Activated naive CD8-positive, alpha-beta T cell (primary cell): ENCODE measurements around the gene DPM1.

Experiments used
- H3K27ac Mint-ChIP-seq: one replicate; pipeline ENCODE4 v1.8.0; 2021; ENCODE audit warnings: mixed read lengths
- H3K27me3 Mint-ChIP-seq: one replicate; pipeline ENCODE4 v1.8.0; 2021; ENCODE audit warnings: mixed read lengths
- H3K36me3 Mint-ChIP-seq: one replicate; pipeline ENCODE4 v1.8.0; 2021; ENCODE audit warnings: mixed read lengths
- H3K4me1 Mint-ChIP-seq: one replicate; pipeline ENCODE4 v1.8.0; 2021; ENCODE audit warnings: low read depth, mixed read lengths
- H3K4me3 Mint-ChIP-seq: one replicate; pipeline ENCODE4 v1.8.0; 2021; ENCODE audit warnings: mild to moderate bottlenecking, mixed read lengths
- H3K9me3 Mint-ChIP-seq: one replicate; pipeline ENCODE4 v1.8.0; 2021; ENCODE audit warnings: low read depth, mixed read lengths

DPM1 gene

GRCh38 chr20:50958615-50959542, 547 bp upstream of the DPM1 start, which contains the start of gene MOCS3:
MOCS3 (plus strand) TSS chr20:50958818; CDS start chr20:50958843, 25 bp downstream.
- H3K9me3 Mint-ChIP-seq: no peaks in the 10 kb centered on the region
- H3K27me3 Mint-ChIP-seq: no peaks in the 10 kb centered on the region
- H3K36me3 Mint-ChIP-seq: peaks cover 12% of the 10 kb centered on the region
- peaks cover 73% of the 10 kb centered on the region for H3K4me1 Mint-ChIP-seq
- H3K4me3 Mint-ChIP-seq: peak within 1 kb of the TSS; percentile 99
- H3K27ac Mint-ChIP-seq: peak within 1 kb of the TSS; percentile 100

GRCh38 chr20:50957276-50957675, 1.1 kb downstream of the DPM1 start:
- H3K9me3 Mint-ChIP-seq: no peaks in the 10 kb centered on the region
- peaks cover 74% of the 10 kb centered on the region for H3K4me1 Mint-ChIP-seq
- peaks cover 11% of the 10 kb centered on the region for H3K36me3 Mint-ChIP-seq
- no peaks in the 10 kb centered on the region for H3K27me3 Mint-ChIP-seq
- H3K4me3 Mint-ChIP-seq: peak overlapping the region; percentile 99
- peak overlapping the region; percentile 100 for H3K27ac Mint-ChIP-seq

GRCh38 chr20:50953821-50954220, 4.5 kb downstream of the DPM1 start:
- H3K9me3 Mint-ChIP-seq: no peaks in the 10 kb centered on the region
- H3K27me3 Mint-ChIP-seq: no peaks in the 10 kb centered on the region
- H3K36me3 Mint-ChIP-seq: peaks cover 6% of the 10 kb centered on the region
- H3K27ac Mint-ChIP-seq: no peak overlapping the region
- no peak overlapping the region for H3K4me3 Mint-ChIP-seq
- H3K4me1 Mint-ChIP-seq: peaks cover 48% of the 10 kb centered on the region

GRCh38 chr20:50953196-50953595, 5.1 kb downstream of the DPM1 start:
- no peak overlapping the region for H3K27ac Mint-ChIP-seq
- peaks cover 41% of the 10 kb centered on the region for H3K4me1 Mint-ChIP-seq
- no peak overlapping the region for H3K4me3 Mint-ChIP-seq
- H3K9me3 Mint-ChIP-seq: no peaks in the 10 kb centered on the region
- H3K36me3 Mint-ChIP-seq: peaks cover 6% of the 10 kb centered on the region
- no peaks in the 10 kb centered on the region for H3K27me3 Mint-ChIP-seq

- H3K36me3 Mint-ChIP-seq: peaks cover 6% of the 10 kb centered on the region
Measured at GRCh38 chr20:50948132-50948785, 10.1 kb downstream of the DPM1 start.

GRCh38 chr20:50943069-50943468, 15.3 kb downstream of the DPM1 start:
- Mint-ChIP-seq H3K27me3 (no peaks in the 10 kb centered on the region), H3K4me3 (no peak overlapping the region), H3K4me1 (peaks cover 3% of the 10 kb centered on the region), H3K36me3 (peaks cover 8% of the 10 kb centered on the region), H3K9me3 (no peaks in the 10 kb centered on the region), H3K27ac (no peak overlapping the region)

More at GRCh38 chr20:50948132-50948785, 10.1 kb downstream of the DPM1 start:
- H3K4me3 Mint-ChIP-seq: no peak overlapping the region
- H3K27ac Mint-ChIP-seq: peak overlapping the region; percentile 61
- peaks cover 12% of the 10 kb centered on the region for H3K4me1 Mint-ChIP-seq
- H3K27me3 Mint-ChIP-seq: no peaks in the 10 kb centered on the region
- no peaks in the 10 kb centered on the region for H3K9me3 Mint-ChIP-seq

GRCh38 chr20:50933589-50933988, 24.7 kb downstream of the DPM1 start:
- no peak overlapping the region for H3K27ac Mint-ChIP-seq

GRCh38 chr20:50932691-50933280, 25.5 kb downstream of the DPM1 start:
- Mint-ChIP-seq H3K27ac (peak overlapping the region; percentile 95), H3K27me3 (no peaks in the 10 kb centered on the region), H3K4me1 (peaks cover 32% of the 10 kb centered on the region), H3K9me3 (no peaks in the 10 kb centered on the region), H3K4me3 (peak overlapping the region; percentile 88), H3K36me3 (peaks cover 12% of the 10 kb centered on the region)

More at GRCh38 chr20:50933589-50933988, 24.7 kb downstream of the DPM1 start:
- H3K9me3 Mint-ChIP-seq: no peaks in the 10 kb centered on the region
- H3K4me1 Mint-ChIP-seq: peaks cover 24% of the 10 kb centered on the region
- no peak overlapping the region for H3K4me3 Mint-ChIP-seq
- H3K36me3 Mint-ChIP-seq: peaks cover 7% of the 10 kb centered on the region
- H3K27me3 Mint-ChIP-seq: no peaks in the 10 kb centered on the region

GRCh38 chr20:50932016-50932485, 26.3 kb downstream of the DPM1 start:
- H3K9me3 Mint-ChIP-seq: no peaks in the 10 kb centered on the region
- H3K4me1 Mint-ChIP-seq: peaks cover 40% of the 10 kb centered on the region
- H3K27ac Mint-ChIP-seq: peak overlapping the region; percentile 95
- no peaks in the 10 kb centered on the region for H3K27me3 Mint-ChIP-seq
- H3K4me3 Mint-ChIP-seq: peak overlapping the region; percentile 88
- peaks cover 12% of the 10 kb centered on the region for H3K36me3 Mint-ChIP-seq

GRCh38 chr20:50931306-50932015, 26.9 kb downstream of the DPM1 start, which contains the start of gene ADNP:
ADNP (minus strand) TSS chr20:50931437; CDS start chr20:50903996, 27,441 bp downstream.
- Mint-ChIP-seq H3K27ac (peak within 1 kb of the TSS; percentile 97), H3K9me3 (no peaks in the 10 kb centered on the region), H3K27me3 (no peaks in the 10 kb centered on the region), H3K36me3 (peaks cover 12% of the 10 kb centered on the region), H3K4me1 (peaks cover 44% of the 10 kb centered on the region), H3K4me3 (peak within 1 kb of the TSS; percentile 88)

GRCh38 chr20:50930976-50931305, 27.4 kb downstream of the DPM1 start:
- Mint-ChIP-seq H3K9me3 (no peaks in the 10 kb centered on the region), H3K36me3 (peaks cover 12% of the 10 kb centered on the region), H3K27ac (peak overlapping the region; percentile 86), H3K4me1 (peaks cover 48% of the 10 kb centered on the region), H3K4me3 (peak overlapping the region; percentile 78), H3K27me3 (no peaks in the 10 kb centered on the region)

- Mint-ChIP-seq H3K4me3 (peak overlapping the region; percentile 90), H3K27me3 (no peaks in the 10 kb centered on the region), H3K4me1 (peaks cover 54% of the 10 kb centered on the region), H3K27ac (peak overlapping the region; percentile 92), H3K36me3 (peaks cover 12% of the 10 kb centered on the region), H3K9me3 (no peaks in the 10 kb centered on the region)
Measured at GRCh38 chr20:50930139-50930975, 28.0 kb downstream of the DPM1 start.

- Mint-ChIP-seq H3K36me3 (peaks cover 15% of the 10 kb centered on the region), H3K9me3 (no peaks in the 10 kb centered on the region), H3K4me3 (peak overlapping the region; percentile 90), H3K4me1 (peaks cover 62% of the 10 kb centered on the region), H3K27ac (peak overlapping the region; percentile 92), H3K27me3 (no peaks in the 10 kb centered on the region)
Measured at GRCh38 chr20:50929299-50930138, 28.8 kb downstream of the DPM1 start.
